Adrenal gland (tissue), 12 donors: ENCODE results near the gene LSAMP. TPM values are rescaled to one million over a fixed set of nuclear protein-coding genes. Genes with fewer than 3 reads are reported as not detected.

Experiments used
- DNase-seq, 7 donors: peaks; one replicate each; pipeline ENCODE4 v3.0.0-alpha.2; 2019 to 2020
- H3K27ac ChIP-seq, 5 donors: fragments of 200-600 bp; sonication (generic) in 4 of 5; 1 replicate in 3 of 5; 2 replicates in 2 of 5; pipeline versions ENCODE4 v1.5.1 to v1.8.0; 2016 to 2020; ENCODE audit warnings: mild to moderate bottlenecking in 1 of 5
- H3K27me3 ChIP-seq: fragments of 200-600 bp; 2 replicates; pipeline ENCODE4 v1.8.0; 2021
- H3K36me3 ChIP-seq, 2 donors: fragments of 200-600 bp; replicated peaks in 1 of 2; 1 replicate in 1 of 2; 2 replicates in 1 of 2; pipeline versions ENCODE4 v1.5.1 to v1.8.0; 2018 to 2022
- H3K4me1 ChIP-seq, 2 donors: fragments of 200-600 bp; replicated peaks in 1 of 2; 1 replicate in 1 of 2; 2 replicates in 1 of 2; pipeline versions ENCODE4 v1.5.1 to v1.8.0; 2018 to 2021
- H3K4me3 ChIP-seq, 4 donors: fragments of 200-600 bp; sonication (generic) in 3 of 4; one replicate each; pipeline ENCODE4 v1.5.1; 2016 to 2018
- H3K9me3 ChIP-seq, 3 donors: fragments of 200-600 bp; sonication (generic) in 1 of 3; replicated peaks in 1 of 3; 1 replicate in 2 of 3; 2 replicates in 1 of 3; pipeline versions ENCODE4 v1.5.1 to v1.8.0; 2016 to 2021
- CTCF ChIP-seq, 6 experiments: fragments of 450-650 bp in 4 of 6; fragments of 200-600 bp in 2 of 6; sonication (generic) in 1 of 6; IDR thresholded peaks; 1 replicate in 5 of 6; 2 replicates in 1 of 6; pipeline versions ENCODE4 v1.5.1 to v1.8.0; 2016 to 2021; ENCODE audit warnings: antibody characterized with exemption in 6 of 6, mild to moderate bottlenecking in 2 of 6, moderate library complexity in 1 of 6
- POLR2A ChIP-seq, 2 donors: fragments of 450-650 bp; IDR thresholded peaks; one replicate each; pipeline ENCODE4 v1.6.1; 2017; ENCODE audit warnings: antibody characterized with exemption in 2 of 2, mild to moderate bottlenecking in 2 of 2, moderate library complexity in 1 of 2
- WGBS, 4 donors: extraction: QIAGEN DNeasy Blood & Tissue Kit in 2 of 4; methylation state at CpG; one replicate each; pipeline versions ENCODE4 v1.1.5 to v1.1.7; 2013 to 2017; 5-methylcytosine and 5-hydroxymethylcytosine counted together
- intact Hi-C, 2 donors: fragments of 100-400 bp; cut with DNase I; formaldehyde crosslinking; loops; one replicate each; pipeline versions ENCODE4 v1.14.1 to v1.15.0; 2022 to 2023
- polyA plus RNA-seq, 3 donors: library from polyadenylated mRNA; stranded (reverse); fragments of 200-250 nt in 2 of 3; fragments of 350-450 nt in 1 of 3; fragmentation: Illumina TruSeq in 1 of 3; extraction: RNeasy Lipid Tissue Mini Kit (QIAGEN cat#74804) in 1 of 3; gene quantifications; one replicate each; pipeline ENCODE4 v1.2.3, GENCODE V29; 2013 to 2014
- total RNA-seq, 9 donors: library from RNA; depleted of rRNA in 4 of 9; stranded (reverse); fragments of >200 nt in 4 of 9; fragments of 120-200 nt in 1 of 9; fragmentation: NEBNext Ultra II Directional in 1 of 9; extraction: Animal tissue kit (Norgen Biotek cat#: 25700) in 1 of 9; gene quantifications; one replicate each; pipeline versions ENCODE4 v1.1.0 to v1.2.4, GENCODE V29; 2013 to 2023
- donor health status: healthy with polysubstance abuse.
- donor health status: Bipolar disorder and iron deficiency.
- donor health status: DM: yes; HTN: yes; CAD: no.
- donor health status: DM: no; HTN: no; CAD: no.
- donor health status: DM: no; HTN: no; CAD: no.
- donor health status: DM: yes; HTN: yes; CAD: no.

LSAMP gene
- total and polyA plus RNA-seq, 12 donors, result 5.8 to 53.5 (median 24.3) TPM

- no peak for DNase-seq
- Histone ChIP-seq H3K4me3 (no peak overlapping the region), H3K27ac (no peak overlapping the region), H3K36me3 (no peaks in the 10 kb centered on the region), H3K27me3 (no peaks in the 10 kb centered on the region), H3K9me3 (no peaks in the 10 kb centered on the region), H3K4me1 (no peaks in the 10 kb centered on the region)
- TF ChIP-seq CTCF (IDR thresholded peaks at IDR 0.05) (no peak), POLR2A (IDR thresholded peaks at IDR 0.05) (no peak)
- 81 to 88% (median 86%) methylated on average over 4 of the region's 4 CpGs for WGBS, 4 donors
- intact Hi-C loops, result no loop called here
Observed at GRCh38 chr3:116264546-116265319, 180.6 kb downstream of the LSAMP start.

DNA sequence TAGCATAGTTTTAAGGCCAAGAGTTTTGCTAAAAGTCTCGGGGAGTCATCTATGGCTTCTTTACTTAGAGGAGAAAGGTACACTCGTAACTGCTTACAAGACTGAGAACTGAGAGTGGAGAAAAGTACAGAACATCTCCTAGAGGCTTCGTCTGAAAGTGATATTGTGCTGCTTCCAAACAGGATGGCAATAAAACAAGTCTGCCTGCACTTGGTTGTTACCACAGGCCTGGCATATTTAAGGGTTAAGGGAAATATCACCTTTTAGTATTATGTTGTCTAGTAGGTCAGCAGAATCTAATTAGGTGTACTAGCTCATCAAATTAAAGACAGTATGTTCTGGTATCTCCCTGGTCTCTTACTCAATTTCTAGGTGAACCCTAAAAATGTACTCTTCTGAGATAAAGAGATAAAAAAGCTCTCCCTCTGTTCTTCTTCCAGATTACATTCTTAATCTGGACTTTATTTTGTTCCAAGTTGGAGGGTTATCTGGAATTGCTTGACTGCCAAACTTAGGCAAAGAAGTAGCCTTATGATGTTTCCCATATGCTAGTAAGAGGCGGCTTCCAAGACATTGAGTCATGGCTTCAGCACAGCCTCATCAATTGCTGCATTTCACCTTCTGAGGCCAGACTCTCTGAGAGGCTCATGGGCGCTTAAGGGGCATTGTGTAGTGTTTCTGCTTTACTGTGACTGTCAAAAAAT lies 181.3 kb downstream of the LSAMP start:
- intact Hi-C loops, result no loop called here
- Histone ChIP-seq H3K27me3 (no peaks in the 10 kb centered on the region), H3K36me3 (no peaks in the 10 kb centered on the region), H3K9me3 (no peaks in the 10 kb centered on the region), H3K4me3 (no peak overlapping the region), H3K4me1 (no peaks in the 10 kb centered on the region), H3K27ac (no peak overlapping the region)
- 68 to 73% (median 70%) methylated on average over 5 of the region's 5 CpGs for WGBS, 4 donors
- no peak for DNase-seq
- TF ChIP-seq POLR2A (IDR thresholded peaks at IDR 0.05) (no peak), CTCF (IDR thresholded peaks at IDR 0.05) (no peak)

GRCh38 chr3:116260491-116260890 lies 184.8 kb downstream of the LSAMP start:
- TF ChIP-seq CTCF (IDR thresholded peaks at IDR 0.05), result no peak
- no peak for TF ChIP-seq POLR2A (IDR thresholded peaks at IDR 0.05)
- H3K27me3 ChIP-seq, result no peaks in the 10 kb centered on the region
- H3K36me3 ChIP-seq, result no peaks in the 10 kb centered on the region
- no peak overlapping the region for H3K27ac ChIP-seq
- WGBS, 4 donors, result 74 to 89% (median 79%) methylated on average over 2 of the region's 2 CpGs
- no peak for DNase-seq
- intact Hi-C loops, result no loop called here
- peaks cover 0 to 7% (median 0%) of the 10 kb centered on the region in 3 donors for H3K9me3 ChIP-seq
- no peaks in the 10 kb centered on the region for H3K4me1 ChIP-seq
- H3K4me3 ChIP-seq, result no peak overlapping the region

GRCh38 chr3:116259984-116260383 lies 185.3 kb downstream of the LSAMP start:
- no peaks in the 10 kb centered on the region for H3K36me3 ChIP-seq
- TF ChIP-seq POLR2A (IDR thresholded peaks at IDR 0.05) (no peak), CTCF (IDR thresholded peaks at IDR 0.05) (no peak)
- intact Hi-C loops, result no loop called here
- no peaks in the 10 kb centered on the region for H3K27me3 ChIP-seq
- no peak overlapping the region for H3K4me3 ChIP-seq
- DNase-seq, result no peak
- peaks cover 0 to 7% (median 0%) of the 10 kb centered on the region in 3 donors for H3K9me3 ChIP-seq
- H3K4me1 ChIP-seq, result peaks cover 0 to 2% of the 10 kb centered on the region in 2 donors
- H3K27ac ChIP-seq, result no peak overlapping the region
